ENCODE data around the gene PTRHD1. TPM values are rescaled to one million over a fixed set of nuclear protein-coding genes. Genes with fewer than 3 reads are reported as not detected.

The PTRHD1 gene
- total RNA-seq, 2 experiments from 2014 or later: 17.9 to 29.3 TPM

DNA sequence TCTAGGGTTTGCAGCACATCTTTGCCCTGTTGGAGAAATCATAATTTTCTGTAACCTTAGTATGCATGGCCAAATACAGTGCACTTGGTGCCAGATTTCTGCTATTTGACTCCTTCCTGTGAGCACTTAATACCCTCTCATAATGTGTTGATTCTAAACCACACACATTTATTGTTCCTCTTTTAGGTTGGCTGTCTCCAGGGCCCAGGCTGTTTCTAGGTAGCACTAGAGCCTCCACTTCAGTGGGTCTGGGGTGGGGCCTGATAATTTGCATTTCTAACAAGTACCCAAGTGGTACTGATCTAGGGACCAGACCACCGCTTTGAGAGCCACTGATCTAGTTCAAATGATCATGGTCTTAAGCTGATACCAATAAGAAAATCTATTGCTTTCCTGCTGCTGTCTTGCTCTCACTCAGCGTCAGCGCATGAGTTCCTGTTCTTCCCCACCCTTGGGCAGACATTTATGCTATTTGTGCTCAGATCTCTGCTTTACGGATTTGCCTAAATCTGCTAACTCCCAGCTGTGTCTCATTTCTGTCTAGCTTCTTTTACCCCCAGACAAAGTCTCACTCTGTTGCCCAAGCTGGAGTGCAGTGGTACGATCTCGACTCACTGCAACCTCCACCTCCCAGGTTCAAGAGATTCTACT lies 7.4 kb downstream of the PTRHD1 start:
- no peak for ATAC-seq
- CTCF ChIA-PET: no interaction called here

DNA sequence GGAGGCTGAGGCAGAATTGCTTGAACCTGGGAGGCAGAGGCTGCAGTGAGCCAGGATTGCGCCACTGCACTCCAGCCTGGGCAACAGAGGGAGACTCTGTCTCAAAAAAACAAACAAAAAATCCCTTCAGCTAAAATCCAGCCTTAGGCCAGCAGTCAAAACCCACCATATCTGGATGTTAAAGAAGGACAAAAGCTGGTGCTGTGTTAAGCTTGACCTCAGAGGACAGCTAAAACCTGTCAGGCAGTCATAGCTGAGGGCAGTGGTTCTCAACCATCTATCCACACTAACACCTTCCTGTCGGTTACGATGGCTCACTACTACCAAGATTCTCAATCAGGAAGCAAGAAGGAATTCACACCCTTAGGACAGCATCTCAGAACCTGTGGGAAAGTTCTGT lies 9.6 kb downstream of the PTRHD1 start:
- no peak for DNase-seq
- CTCF ChIA-PET: interaction anchor here (1.6 kb wide), 1 partner anchor 9 kb away, joined by 5 read pairs; the partner anchor contains the start of genes CENPO and PTRHD1
- Mint-ChIP-seq H3K27ac (no peak overlapping the region), H3K36me3 (no peaks in the 10 kb centered on the region), H3K4me1 (no peaks in the 10 kb centered on the region), H3K4me3 (no peak overlapping the region), H3K9me3 (ENCODE audit: low read depth) (no peaks in the 10 kb centered on the region), H3K27me3 (no peaks in the 10 kb centered on the region)
- no peak for ATAC-seq

More for the DNA sequence above, 7.4 kb downstream of the PTRHD1 start:
- Mint-ChIP-seq H3K36me3 (no peaks in the 10 kb centered on the region), H3K4me1 (no peaks in the 10 kb centered on the region), H3K27me3 (no peaks in the 10 kb centered on the region), H3K9me3 (ENCODE audit: low read depth) (no peaks in the 10 kb centered on the region), H3K4me3 (no peak overlapping the region), H3K27ac (no peak overlapping the region)
- DNase-seq: no peak

DNA sequence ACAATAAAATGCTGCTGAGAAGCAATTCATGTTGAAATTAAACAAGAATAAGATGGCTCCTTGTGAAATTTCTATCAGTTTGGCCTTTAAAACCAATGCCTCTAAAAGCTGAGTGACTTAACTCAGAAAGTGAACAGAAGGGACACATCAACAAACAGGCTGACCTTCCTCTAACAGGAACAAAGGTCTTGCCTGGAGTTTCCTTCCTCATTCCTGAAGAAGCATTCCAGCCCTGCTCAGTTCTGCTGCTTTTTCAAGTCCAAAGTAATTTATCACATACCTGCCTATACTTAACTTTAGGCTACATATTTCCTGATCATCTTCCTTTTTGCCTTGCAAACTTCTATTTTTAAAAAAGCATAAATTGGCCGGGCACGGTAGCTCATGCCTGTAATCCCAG lies 14.1 kb downstream of the PTRHD1 start:
- no peak overlapping the region for H3K4me3 Mint-ChIP-seq
- H3K27me3 Mint-ChIP-seq: peaks cover 9% of the 10 kb centered on the region
- no peaks in the 10 kb centered on the region for H3K36me3 Mint-ChIP-seq
- no peaks in the 10 kb centered on the region for H3K4me1 Mint-ChIP-seq
- H3K27ac Mint-ChIP-seq: no peak overlapping the region
- ATAC-seq: no peak
- no peak for DNase-seq
- CTCF ChIA-PET: no interaction called here
- no peaks in the 10 kb centered on the region for H3K9me3 Mint-ChIP-seq (ENCODE audit: low read depth)

DNA sequence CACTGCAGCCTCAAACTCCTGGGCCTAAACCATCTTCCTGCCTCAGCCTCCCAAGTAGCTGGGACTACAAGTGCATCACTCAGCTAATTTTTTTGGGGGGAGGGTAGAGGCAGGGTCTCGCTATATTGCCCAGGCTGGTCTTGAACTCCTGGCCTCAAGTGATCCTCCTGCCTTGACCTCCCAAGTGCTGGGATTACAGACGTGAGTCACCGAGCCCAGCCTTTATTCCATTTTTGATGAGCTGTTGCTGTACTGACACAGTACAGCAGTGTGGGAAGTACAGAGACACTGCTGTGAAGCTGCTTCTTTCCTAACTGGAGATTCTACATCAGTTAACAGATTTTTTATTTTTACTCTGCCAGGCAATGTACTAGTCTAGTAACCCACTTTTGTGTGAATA lies 18.8 kb downstream of the PTRHD1 start:
- H3K9me3 Mint-ChIP-seq (ENCODE audit: low read depth): no peaks in the 10 kb centered on the region
- H3K4me3 Mint-ChIP-seq: no peak overlapping the region
- H3K27me3 Mint-ChIP-seq: peaks cover 9% of the 10 kb centered on the region
- CTCF ChIA-PET: no interaction called here
- peaks cover 6% of the 10 kb centered on the region for H3K36me3 Mint-ChIP-seq
- ATAC-seq (no peak), DNase-seq (no peak)
- H3K27ac Mint-ChIP-seq: no peak overlapping the region
- no peaks in the 10 kb centered on the region for H3K4me1 Mint-ChIP-seq

DNA sequence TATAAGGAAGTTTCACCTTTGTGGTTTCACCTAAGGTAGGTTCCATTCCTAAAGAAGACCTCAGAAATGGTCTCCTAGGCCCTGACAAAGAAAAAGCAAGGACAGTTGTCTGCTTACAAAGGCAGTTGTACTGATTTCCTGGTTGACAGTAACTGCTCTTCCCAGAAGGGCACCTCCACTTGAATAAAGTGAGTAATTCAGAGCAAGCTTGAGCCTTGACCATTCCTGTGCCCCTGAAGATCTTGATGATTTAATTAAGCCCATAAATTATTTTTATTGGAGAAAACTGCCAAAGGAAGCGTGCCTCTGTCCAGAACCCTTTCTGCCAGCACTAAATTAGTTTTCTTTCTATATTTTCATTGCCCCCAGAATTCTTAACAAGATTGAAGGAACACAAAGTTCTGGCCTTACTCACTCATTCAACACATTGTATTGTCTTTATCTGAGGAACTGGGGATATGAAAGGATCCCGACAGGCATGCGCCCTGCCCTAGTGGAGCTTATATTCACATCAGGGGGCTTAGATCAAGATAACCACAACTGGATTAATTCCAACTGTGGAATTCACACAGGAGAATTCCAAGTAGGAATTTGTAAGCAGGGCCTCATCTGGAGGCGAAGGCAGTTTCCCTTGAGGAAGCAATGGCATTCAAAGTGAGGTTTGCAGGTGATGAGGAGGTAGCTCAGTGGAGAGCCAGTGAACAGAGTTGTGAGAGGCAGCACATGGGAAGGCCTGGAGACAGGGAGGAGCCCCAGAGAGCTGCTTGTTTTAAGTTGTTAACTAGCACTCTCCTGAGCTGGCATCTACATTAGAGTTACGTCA lies 21.2 kb downstream of the PTRHD1 start:
- DNase-seq (no peak), ATAC-seq (no peak)
- H3K27ac Mint-ChIP-seq: no peak overlapping the region
- no peaks in the 10 kb centered on the region for H3K9me3 Mint-ChIP-seq (ENCODE audit: low read depth)
- CTCF ChIA-PET: no interaction called here
- H3K4me3 Mint-ChIP-seq: no peak overlapping the region
- H3K4me1 Mint-ChIP-seq: peaks cover under 1% of the 10 kb centered on the region
- peaks cover 11% of the 10 kb centered on the region for H3K36me3 Mint-ChIP-seq
- peaks cover 5% of the 10 kb centered on the region for H3K27me3 Mint-ChIP-seq

DNA sequence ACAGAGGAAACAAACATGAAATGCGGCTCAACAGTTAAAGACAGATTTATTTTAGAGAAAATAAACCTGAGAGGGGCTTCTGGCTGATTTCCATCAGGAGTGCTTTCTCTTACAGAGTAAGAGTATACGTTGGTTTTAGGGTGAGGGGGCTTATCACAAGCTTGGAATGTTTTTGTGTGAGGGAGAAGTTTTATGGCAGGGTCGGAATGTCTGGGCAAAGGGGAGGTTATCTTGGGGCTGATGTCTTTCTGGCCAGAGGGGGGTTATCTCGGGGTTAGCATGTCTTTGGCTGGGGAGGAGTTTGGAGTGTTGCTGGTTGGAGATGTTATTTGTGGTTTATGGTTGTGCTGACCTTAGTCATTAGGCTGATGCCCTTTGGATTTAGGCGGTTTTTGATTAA lies 22.1 kb downstream of the PTRHD1 start:
- peaks cover 9% of the 10 kb centered on the region for H3K4me1 Mint-ChIP-seq
- no peak overlapping the region for H3K4me3 Mint-ChIP-seq
- CTCF ChIA-PET: no interaction called here
- H3K27ac Mint-ChIP-seq: no peak overlapping the region
- no peaks in the 10 kb centered on the region for H3K9me3 Mint-ChIP-seq (ENCODE audit: low read depth)
- no peak for DNase-seq
- H3K27me3 Mint-ChIP-seq: no peaks in the 10 kb centered on the region
- peaks cover 15% of the 10 kb centered on the region for H3K36me3 Mint-ChIP-seq
- ATAC-seq: no peak

DNA sequence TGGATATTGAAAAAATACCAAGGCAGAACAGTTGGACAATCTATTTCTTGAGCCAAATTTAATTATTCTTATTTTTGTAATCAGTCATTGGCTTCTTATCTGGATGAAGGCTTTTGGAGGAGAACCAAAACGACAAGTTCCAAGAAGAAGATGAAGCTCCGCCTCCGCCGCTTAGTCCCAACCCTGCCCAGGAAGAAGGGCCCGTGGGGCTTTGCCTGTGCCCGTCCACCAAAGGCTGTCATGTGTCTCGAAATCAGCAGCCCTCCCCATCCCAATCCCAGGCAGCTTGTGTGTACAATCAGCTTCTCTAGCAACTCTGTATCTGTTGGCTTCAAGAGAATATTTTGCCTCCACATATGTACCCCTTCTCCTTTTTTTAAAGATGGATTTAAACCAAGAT lies 24.6 kb downstream of the PTRHD1 start:
- CTCF ChIA-PET: no interaction called here
- Mint-ChIP-seq H3K4me3 (no peak overlapping the region), H3K4me1 (peaks cover 9% of the 10 kb centered on the region), H3K27ac (no peak overlapping the region), H3K36me3 (peaks cover 22% of the 10 kb centered on the region), H3K9me3 (ENCODE audit: low read depth) (no peaks in the 10 kb centered on the region), H3K27me3 (no peaks in the 10 kb centered on the region)
- no peak for ATAC-seq
- DNase-seq: no peak

DNA sequence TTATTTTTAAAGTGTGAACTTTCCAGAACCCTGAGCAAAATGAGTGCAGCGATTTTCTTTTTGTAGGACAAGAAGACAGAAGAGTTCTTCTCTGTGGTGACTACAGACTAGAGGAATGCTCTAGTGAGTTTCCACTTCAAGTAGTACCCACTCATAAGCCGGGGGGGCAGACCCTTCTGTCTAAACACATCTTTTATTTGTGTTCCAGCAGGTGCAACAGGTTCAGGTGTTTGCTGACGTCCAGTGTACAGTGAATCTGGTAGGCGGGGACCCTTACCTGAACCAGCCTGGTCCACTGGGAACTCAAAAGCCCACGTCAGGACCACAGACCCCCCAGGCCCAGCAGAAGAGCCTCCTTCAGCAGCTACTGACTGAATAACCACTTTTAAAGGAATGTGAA lies 25.2 kb downstream of the PTRHD1 start:
- H3K4me1 Mint-ChIP-seq: peaks cover 9% of the 10 kb centered on the region
- H3K27me3 Mint-ChIP-seq: no peaks in the 10 kb centered on the region
- peaks cover 22% of the 10 kb centered on the region for H3K36me3 Mint-ChIP-seq
- H3K4me3 Mint-ChIP-seq: no peak overlapping the region
- ATAC-seq (no peak), DNase-seq (no peak)
- CTCF ChIA-PET: no interaction called here
- H3K27ac Mint-ChIP-seq: no peak overlapping the region
- H3K9me3 Mint-ChIP-seq (ENCODE audit: low read depth): no peaks in the 10 kb centered on the region

DNA sequence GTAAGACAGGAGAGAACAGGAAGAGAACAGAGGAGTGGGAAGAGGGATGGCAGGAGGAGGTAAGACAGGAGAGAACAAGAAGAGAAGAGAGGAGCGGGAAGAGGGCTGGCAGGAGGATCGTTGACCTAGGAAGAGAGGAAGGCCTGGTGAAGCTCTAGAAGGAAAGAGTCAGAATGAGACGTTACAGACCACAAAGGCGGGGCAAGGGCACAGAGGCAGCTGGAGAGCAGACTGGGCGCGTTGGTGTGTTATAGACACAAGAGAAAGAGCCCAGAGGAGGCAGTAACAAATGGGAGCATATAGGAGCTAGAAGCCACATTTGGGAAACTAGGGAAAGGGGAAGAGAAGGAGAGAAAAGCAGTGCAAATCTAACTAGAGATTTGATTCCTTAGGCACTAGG lies 26.6 kb downstream of the PTRHD1 start:
- peak; percentile 66 for ATAC-seq

DNA sequence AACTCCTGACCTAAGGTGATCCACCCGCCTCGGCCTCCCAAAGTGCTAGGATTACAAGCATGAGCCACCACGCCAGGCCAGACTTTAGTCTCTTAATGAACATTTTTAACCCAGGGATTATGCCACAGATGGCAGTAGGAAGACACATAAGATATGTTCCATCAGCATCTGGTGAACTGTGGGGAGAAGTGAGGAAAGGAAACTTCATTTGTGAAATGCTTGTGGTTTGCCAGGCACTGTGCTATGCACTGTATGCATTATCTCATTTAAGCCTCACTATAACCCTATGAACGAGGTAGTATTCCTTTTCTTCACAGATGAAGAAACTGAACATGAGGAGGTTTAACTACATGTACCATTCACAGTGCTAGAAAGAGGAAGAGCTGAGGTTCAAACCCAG lies 29.3 kb downstream of the PTRHD1 start:
- no peak overlapping the region for H3K4me3 Mint-ChIP-seq
- ATAC-seq (no peak), DNase-seq (no peak)
- H3K27me3 Mint-ChIP-seq: no peaks in the 10 kb centered on the region
- H3K9me3 Mint-ChIP-seq (ENCODE audit: low read depth): no peaks in the 10 kb centered on the region
- CTCF ChIA-PET: no interaction called here
- no peak overlapping the region for H3K27ac Mint-ChIP-seq
- peaks cover 9% of the 10 kb centered on the region for H3K4me1 Mint-ChIP-seq
- H3K36me3 Mint-ChIP-seq: peaks cover 21% of the 10 kb centered on the region

More for the DNA sequence above, 26.6 kb downstream of the PTRHD1 start:
- Mint-ChIP-seq H3K9me3 (ENCODE audit: low read depth) (no peaks in the 10 kb centered on the region), H3K27me3 (no peaks in the 10 kb centered on the region), H3K36me3 (peaks cover 22% of the 10 kb centered on the region), H3K4me1 (peaks cover 9% of the 10 kb centered on the region), H3K27ac (no peak overlapping the region), H3K4me3 (no peak overlapping the region)
- CTCF ChIA-PET: interaction anchor here (1.2 kb wide), 1 partner anchor 280 kb away, joined by 3 read pairs; no protein-coding TSS in a partner anchor
- DNase-seq: peak; percentile 53

DNA sequence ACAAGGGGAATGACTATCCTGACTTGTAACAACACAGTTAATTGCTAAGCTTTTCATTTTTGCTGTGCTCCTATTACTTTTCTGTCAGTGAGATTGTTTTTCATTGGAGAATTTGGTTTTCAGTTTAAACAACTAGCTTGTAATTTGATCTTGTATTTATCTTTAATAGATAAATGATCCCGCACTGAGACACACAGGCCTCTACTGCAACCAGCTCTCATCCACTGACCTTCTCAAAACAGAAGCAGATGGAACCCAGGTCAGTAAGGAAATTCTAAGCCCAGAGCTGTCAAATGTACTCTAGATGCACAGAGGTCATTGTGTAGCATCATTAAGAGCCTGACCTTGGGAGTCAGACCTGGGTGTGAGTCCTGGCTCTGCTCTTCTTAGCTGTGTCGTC lies 30.7 kb downstream of the PTRHD1 start:
- ATAC-seq: no peak
- DNase-seq: no peak
- Mint-ChIP-seq H3K36me3 (peaks cover 22% of the 10 kb centered on the region), H3K9me3 (ENCODE audit: low read depth) (no peaks in the 10 kb centered on the region), H3K27me3 (no peaks in the 10 kb centered on the region), H3K27ac (no peak overlapping the region), H3K4me1 (peaks cover 9% of the 10 kb centered on the region), H3K4me3 (no peak overlapping the region)
- CTCF ChIA-PET: no interaction called here

DNA sequence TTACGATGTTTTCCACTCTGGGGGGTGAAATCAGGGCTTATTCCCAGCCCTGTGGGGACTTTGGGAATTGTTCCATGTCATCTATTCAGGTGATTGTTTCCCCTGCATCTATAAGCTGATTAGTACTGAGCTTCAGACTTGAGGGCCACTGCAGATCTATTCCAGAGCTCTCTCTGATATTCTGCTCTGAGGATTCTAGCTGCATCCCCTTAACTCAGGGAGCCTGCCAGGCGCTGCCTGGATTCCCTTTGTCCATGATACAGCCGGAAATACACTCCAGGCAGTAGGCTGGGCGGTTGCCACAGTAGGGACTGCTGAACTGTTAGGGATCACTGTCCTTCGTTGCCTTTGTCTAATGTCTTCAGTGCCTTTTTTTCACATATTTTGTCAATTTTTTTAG lies 31.3 kb downstream of the PTRHD1 start:
- DNase-seq (no peak), ATAC-seq (no peak)
- CTCF ChIA-PET: no interaction called here
- Mint-ChIP-seq H3K27ac (no peak overlapping the region), H3K9me3 (ENCODE audit: low read depth) (no peaks in the 10 kb centered on the region), H3K27me3 (no peaks in the 10 kb centered on the region), H3K4me3 (no peak overlapping the region), H3K4me1 (peaks cover 8% of the 10 kb centered on the region), H3K36me3 (peaks cover 20% of the 10 kb centered on the region)

DNA sequence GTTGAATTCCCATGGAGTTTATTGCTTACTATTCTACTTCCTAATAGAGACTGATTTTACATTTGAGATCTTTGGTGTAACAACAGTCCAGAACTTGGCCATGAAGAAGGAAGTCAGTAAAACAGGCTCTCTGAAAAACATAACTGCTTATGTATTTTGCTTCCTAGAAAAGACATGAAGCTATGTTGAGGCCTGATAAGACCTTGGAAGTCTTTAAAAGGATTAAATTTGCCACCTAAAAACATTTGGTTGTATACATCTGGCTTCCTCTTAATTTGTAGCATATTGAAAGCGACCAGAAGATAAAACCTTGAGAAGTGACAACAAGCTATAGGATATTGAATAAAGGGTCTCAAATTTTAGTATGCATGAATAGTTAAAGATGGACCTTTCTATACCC lies 36.4 kb downstream of the PTRHD1 start:
- Mint-ChIP-seq H3K9me3 (ENCODE audit: low read depth) (no peaks in the 10 kb centered on the region), H3K36me3 (peaks cover 10% of the 10 kb centered on the region), H3K4me3 (no peak overlapping the region), H3K4me1 (no peaks in the 10 kb centered on the region), H3K27me3 (no peaks in the 10 kb centered on the region), H3K27ac (no peak overlapping the region)
- CTCF ChIA-PET: no interaction called here
- DNase-seq (no peak), ATAC-seq (no peak)

DNA sequence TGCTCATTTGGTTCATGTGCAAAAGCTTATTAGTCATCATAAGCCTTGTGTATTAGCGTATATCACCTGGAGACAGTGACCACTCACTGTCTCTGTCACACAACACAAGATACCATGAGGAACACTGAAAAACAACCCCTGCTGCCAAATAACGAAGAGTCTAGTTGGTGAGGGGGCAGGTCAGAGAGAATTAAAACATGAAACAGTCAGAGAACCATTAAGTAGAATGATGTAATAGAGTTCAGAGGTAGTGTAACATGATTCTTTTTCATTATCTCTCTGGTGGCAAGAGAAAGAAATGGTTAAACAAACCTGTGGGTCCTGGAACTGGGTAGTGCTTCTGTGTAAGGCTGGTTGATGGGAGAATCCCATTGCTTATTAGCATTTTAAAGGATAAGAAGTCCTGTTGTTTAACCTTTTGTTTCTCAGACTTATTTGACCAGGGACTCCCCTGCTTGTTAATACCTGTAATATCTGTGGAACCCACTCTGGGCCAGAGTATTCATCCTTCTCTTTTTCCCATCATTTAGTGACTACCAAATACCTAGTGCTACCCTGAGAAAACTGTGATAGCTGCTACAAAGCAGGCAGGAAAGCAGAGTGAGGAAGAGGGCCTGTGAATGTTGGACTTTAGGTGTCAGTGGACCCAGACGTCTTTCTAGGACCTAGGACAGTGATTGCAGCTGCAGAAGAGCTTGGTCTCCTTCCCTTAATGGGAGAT lies 38.0 kb downstream of the PTRHD1 start:
- Mint-ChIP-seq H3K27ac (no peak overlapping the region), H3K27me3 (no peaks in the 10 kb centered on the region), H3K9me3 (ENCODE audit: low read depth) (no peaks in the 10 kb centered on the region), H3K36me3 (peaks cover 10% of the 10 kb centered on the region), H3K4me1 (no peaks in the 10 kb centered on the region), H3K4me3 (no peak overlapping the region)
- DNase-seq (no peak), ATAC-seq (no peak)
- CTCF ChIA-PET: no interaction called here

All from activated CD8-positive, alpha-beta memory T cell treated with anti-CD3 and anti-CD28 coated beads, Interleukin-2, amount 10 ng/mL, durations not matched to agents 7 days and 5 days (primary cell).